Hepatocyte (in vitro differentiated cells): ENCODE data around the gene KRT81. TPM values are rescaled to one million over a fixed set of nuclear protein-coding genes. Genes with fewer than 3 reads are reported as not detected.
"Not testable (repeated sequence)": the region's sequence is repeated elsewhere in the genome, so short reads cannot be mapped to it uniquely, and the experiment has no call there.

Experiments
- DNase-seq: peaks from one replicate; pipeline ENCODE4 v3.0.0-alpha.2; 2016; ENCODE audit warnings: low spot score
- H2AFZ ChIP-seq: fragments of 200-600 bp; sonication (generic); 2 replicates; pipeline ENCODE4 v1.6.0; 2016; ENCODE audit warnings: antibody characterized with exemption, mild to moderate bottlenecking
- H3K27ac ChIP-seq: fragments of 200-600 bp; sonication (generic); 2 replicates; pipeline ENCODE4 v1.5.1; 2016; ENCODE audit warnings: mild to moderate bottlenecking
- H3K27me3 ChIP-seq: fragments of 200-600 bp; sonication (generic); 2 replicates; pipeline ENCODE4 v1.6.1; 2016
- H3K36me3 ChIP-seq: fragments of 200-600 bp; sonication (generic); replicated peaks from 2 replicates; pipeline ENCODE4 v1.5.1; 2016; ENCODE audit warnings: low read depth; ENCODE audit not compliant: insufficient read depth
- H3K4me1 ChIP-seq: fragments of 200-600 bp; sonication (generic); 2 replicates; pipeline ENCODE4 v1.5.1; 2016; ENCODE audit warnings: mild to moderate bottlenecking, moderate library complexity; ENCODE audit not compliant: insufficient read depth
- H3K4me2 ChIP-seq: fragments of 200-600 bp; sonication (generic); 2 replicates; pipeline ENCODE4 v1.6.0; 2016
- H3K4me3 ChIP-seq: fragments of 200-600 bp; sonication (generic); 2 replicates; pipeline ENCODE4 v1.5.1; 2016; ENCODE audit warnings: mild to moderate bottlenecking
- H3K79me2 ChIP-seq: fragments of 200-600 bp; sonication (generic); 2 replicates; pipeline ENCODE4 v1.6.0; 2017; ENCODE audit warnings: mild to moderate bottlenecking
- H3K9me2 ChIP-seq: fragments of 200-600 bp; sonication (generic); replicated peaks from 2 replicates; pipeline ENCODE4 v1.6.0; 2017; ENCODE audit warnings: mild to moderate bottlenecking; ENCODE audit not compliant: insufficient read depth
- H3K9me3 ChIP-seq: fragments of 200-600 bp; sonication (generic); 2 replicates; pipeline ENCODE4 v1.5.1; 2016; ENCODE audit warnings: low read depth, mild to moderate bottlenecking
- H4K20me1 ChIP-seq: fragments of 200-600 bp; sonication (generic); 2 replicates; pipeline ENCODE4 v1.6.0; 2016; ENCODE audit warnings: mild to moderate bottlenecking; ENCODE audit not compliant: insufficient read depth, poor library complexity, severe bottlenecking
- CTCF ChIP-seq: fragments of 200-600 bp; sonication (generic); IDR thresholded peaks from 2 replicates; pipeline ENCODE4 v1.5.1; 2016; ENCODE audit warnings: antibody characterized with exemption, mild to moderate bottlenecking; ENCODE audit not compliant: poor library complexity
- EZH2 ChIP-seq: fragments of 200-600 bp; sonication (generic); IDR thresholded peaks from 2 replicates; pipeline ENCODE4 v1.6.1; 2016; ENCODE audit warnings: antibody characterized with exemption, mild to moderate bottlenecking, borderline replicate concordance
- EZH2phosphoT487 ChIP-seq: fragments of 200-600 bp; sonication (generic); IDR thresholded peaks from one replicate; pipeline ENCODE4 v1.6.1; 2018; ENCODE audit warnings: antibody characterized with exemption, mild to moderate bottlenecking, low read depth, moderate library complexity; ENCODE audit not compliant: unreplicated experiment, severe bottlenecking
- WGBS: methylation state at CpG from one replicate; pipeline ENCODE4 v1.1.6; 2016; ENCODE audit warnings: low lambda C conversion rate; ENCODE audit errors: missing lambda C conversion rate; 5-methylcytosine and 5-hydroxymethylcytosine counted together
- polyA plus RNA-seq: library from polyadenylated mRNA; unstranded; fragments of >200 nt; fragmentation: Nextera tagmentation; extraction: Ambion mirVana; gene quantifications from 2 replicates; pipeline ENCODE4 v1.2.1, GENCODE V29; 2016
- total RNA-seq: library from RNA; depleted of rRNA; stranded (reverse); fragments of >200 nt; gene quantifications from 2 replicates; pipeline ENCODE4 v1.2.3, GENCODE V29; 2014

KRT81 gene
- total and polyA plus RNA-seq, 2 experiments from 2014 or later = not detected

GRCh38 chr12:52286857-52287785, 4.2 kb downstream of the KRT81 start:
- 88% methylated on average over 20 of the region's 21 CpGs for WGBS
- not testable (repeated sequence) for H3K79me2 ChIP-seq, H4K20me1 ChIP-seq, H3K4me1 ChIP-seq, H3K36me3 ChIP-seq, H3K27ac ChIP-seq, H3K27me3 ChIP-seq, DNase-seq, H3K9me3 ChIP-seq, H3K9me2 ChIP-seq, H3K4me2 ChIP-seq, H2AFZ ChIP-seq, H3K4me3 ChIP-seq

- Histone ChIP-seq H3K9me3 (no peaks in the 10 kb centered on the region), H3K27me3 (no peaks in the 10 kb centered on the region), H4K20me1 (no peaks in the 10 kb centered on the region), H3K4me2 (no peak overlapping the region), H2AFZ (no peak overlapping the region), H3K79me2 (no peaks in the 10 kb centered on the region), H3K4me1 (peaks cover 7% of the 10 kb centered on the region), H3K27ac (no peak overlapping the region), H3K36me3 (no peaks in the 10 kb centered on the region), H3K9me2 (no peaks in the 10 kb centered on the region), H3K4me3 (no peak overlapping the region)
- 92% methylated on average over 24 of the region's 24 CpGs for WGBS
- DNase-seq = no peak
- TF ChIP-seq EZH2phosphoT487 (no peak), CTCF (no peak), EZH2 (no peak)
These were observed 5.3 kb downstream of the KRT81 start for GRCh38 chr12:52285851-52286530.

- H2AFZ ChIP-seq = no peak overlapping the region
These were observed 6.1 kb downstream of the KRT81 start for GRCh38 chr12:52285172-52285745.

More at GRCh38 chr12:52285172-52285745, 6.1 kb downstream of the KRT81 start:
- Histone ChIP-seq H3K4me1 (peaks cover 14% of the 10 kb centered on the region), H3K79me2 (no peaks in the 10 kb centered on the region), H3K9me3 (no peaks in the 10 kb centered on the region), H4K20me1 (no peaks in the 10 kb centered on the region), H3K36me3 (no peaks in the 10 kb centered on the region), H3K27me3 (no peaks in the 10 kb centered on the region), H3K9me2 (no peaks in the 10 kb centered on the region), H3K4me2 (no peak overlapping the region), H3K27ac (no peak overlapping the region), H3K4me3 (no peak overlapping the region)
- TF ChIP-seq CTCF (no peak), EZH2 (no peak), EZH2phosphoT487 (no peak)
- no peak for DNase-seq
- WGBS = 86% methylated on average over 2 of the region's 2 CpGs
